Caco-2 (cell line): ENCODE measurements around the gene CLNK. TPM values are rescaled to one million over a fixed set of nuclear protein-coding genes. Genes with fewer than 3 reads are reported as not detected.

Source experiments
- BruUV-seq: library from RNA; stranded (reverse); fragments of 400-500 nt; replicated peaks from 2 replicates; lab custom pipeline; 2021; lab: Mats Ljungman, UMichigan
- CTCF ChIA-PET: fragments of 300-600 bp; sonication (Branson Sonifier 250); formaldehyde crosslinking; loops from one replicate; lab custom pipeline; 2022; ENCODE audit warnings: antibody characterized with exemption; lab: Charles Lee
- POLR2A ChIA-PET: fragments of 300-600 bp; sonication (Branson Sonifier 250); formaldehyde crosslinking; loops from one replicate; lab custom pipeline; 2022; ENCODE audit warnings: antibody characterized with exemption; lab: Charles Lee
- DNase-seq, 2 experiments: peaks; one replicate each; pipeline versions ENCODE4 v3.0.0 to v3.0.0-alpha.2; 2020 to 2022
- H3K27me3 ChIP-seq: replicated peaks from 2 replicates; pipeline ENCODE4 v1.6.0; 2011; ENCODE audit warnings: low read length; ENCODE audit not compliant: control insufficient read depth, insufficient read depth
- H3K36me3 ChIP-seq: 2 replicates; pipeline ENCODE4 v1.5.1; 2011; ENCODE audit warnings: low read length; ENCODE audit not compliant: control insufficient read depth, insufficient read depth
- H3K4me1 ChIP-seq: fragments of 250-450 bp; sonication (Bioruptor Pico); 2 replicates; pipeline ENCODE4 v1.5.1; 2020; ENCODE audit warnings: mild to moderate bottlenecking
- H3K4me3 ChIP-seq: 2 replicates; pipeline ENCODE4 v1.5.1; 2011; ENCODE audit warnings: low read depth, mild to moderate bottlenecking, control low read depth, low read length
- H3K9me3 ChIP-seq: fragments of 250-450 bp; sonication (Bioruptor Pico); 2 replicates; pipeline ENCODE4 v1.5.1; 2020; ENCODE audit warnings: mild to moderate bottlenecking, moderate library complexity
- H3K27ac Mint-ChIP-seq: one replicate; pipeline ENCODE4 v1.8.0; 2022; ENCODE audit warnings: mixed read lengths; ENCODE audit not compliant: unreplicated experiment
- H3K27me3 Mint-ChIP-seq: one replicate; pipeline ENCODE4 v1.8.0; 2022; ENCODE audit warnings: mixed read lengths; ENCODE audit not compliant: insufficient read depth, unreplicated experiment
- H3K36me3 Mint-ChIP-seq: one replicate; pipeline ENCODE4 v1.8.0; 2022; ENCODE audit warnings: mild to moderate bottlenecking, mixed read lengths; ENCODE audit not compliant: insufficient read depth, unreplicated experiment
- H3K4me1 Mint-ChIP-seq: one replicate; pipeline ENCODE4 v1.8.0; 2022; ENCODE audit warnings: low read depth, mixed read lengths; ENCODE audit not compliant: unreplicated experiment
- H3K4me3 Mint-ChIP-seq: one replicate; pipeline ENCODE4 v1.8.0; 2022; ENCODE audit warnings: mild to moderate bottlenecking, moderate library complexity, mixed read lengths; ENCODE audit not compliant: unreplicated experiment
- H3K9me3 Mint-ChIP-seq: one replicate; pipeline ENCODE4 v1.8.0; 2022; ENCODE audit warnings: mixed read lengths; ENCODE audit not compliant: unreplicated experiment
- CTCF ChIP-seq, 2 experiments: fragments of 200-600 bp in 1 of 2; IDR thresholded peaks; 1 replicate in 1 of 2; 2 replicates in 1 of 2; pipeline versions ENCODE4 v1.5.1 to v1.8.0; 2011 to 2022; ENCODE audit warnings: antibody characterized with exemption in 1 of 2, control low read depth in 1 of 2, inconsistent platforms in 1 of 2, low read depth in 1 of 2, low read length in 1 of 2, mild to moderate bottlenecking in 1 of 2, moderate library complexity in 1 of 2; ENCODE audit not compliant: insufficient read depth in 1 of 2, severe bottlenecking in 1 of 2, unreplicated experiment in 1 of 2
- intact Hi-C: fragments of 100-400 bp; cut with micrococcal nuclease; formaldehyde crosslinking; loops from one replicate; pipeline ENCODE4 v1.10.0; 2022; ENCODE audit not compliant: unreplicated experiment
- total RNA-seq: library from RNA; stranded (reverse); gene quantifications from 2 replicates; pipeline ENCODE4 v1.2.3, GENCODE V29; 2022

Gene CLNK
- total RNA-seq, 1 experiment from 2014 or later = not detected

- peaks cover 12% of the 10 kb centered on the region for H3K4me1 ChIP-seq
- TF ChIP-seq CTCF (IDR thresholded peaks at IDR 0.05; ENCODE audit: insufficient read depth in 1 of 2, low read depth in 1 of 2, low read length in 1 of 2, severe bottlenecking in 1 of 2, unreplicated experiment in 1 of 2) = no peak
- H3K4me3 ChIP-seq = no peak overlapping the region
- no peaks in the 10 kb centered on the region for H3K36me3 ChIP-seq
- Mint-ChIP-seq H3K9me3 (no peaks in the 10 kb centered on the region), H3K27ac (no peak overlapping the region), H3K4me1 (peaks cover 7% of the 10 kb centered on the region), H3K36me3 (no peaks in the 10 kb centered on the region), H3K4me3 (no peak overlapping the region), H3K27me3 (no peaks in the 10 kb centered on the region)
- H3K27me3 ChIP-seq = no peaks in the 10 kb centered on the region
- BruUV-seq = no TSS peak
- intact Hi-C loops = no loop called here
- POLR2A ChIA-PET = no interaction called here
- CTCF ChIA-PET = no interaction called here
- no peak for DNase-seq
- H3K9me3 ChIP-seq = no peaks in the 10 kb centered on the region
These were observed 14.2 kb downstream of the CLNK start for GRCh38 chr4:10670321-10670720.

GRCh38 chr4:10667701-10668326 is 16.8 kb downstream of the CLNK start:
- H3K4me3 Mint-ChIP-seq = no peak overlapping the region
- no peak overlapping the region for H3K27ac Mint-ChIP-seq
- no peak for TF ChIP-seq CTCF (IDR thresholded peaks at IDR 0.05; ENCODE audit: insufficient read depth in 1 of 2, low read depth in 1 of 2, low read length in 1 of 2, severe bottlenecking in 1 of 2, unreplicated experiment in 1 of 2)
- Histone ChIP-seq H3K4me1 (peaks cover 12% of the 10 kb centered on the region), H3K4me3 (no peak overlapping the region), H3K27me3 (no peaks in the 10 kb centered on the region), H3K9me3 (no peaks in the 10 kb centered on the region), H3K36me3 (no peaks in the 10 kb centered on the region)
- ChIA-PET POLR2A (no interaction called here), CTCF (no interaction called here)
- no peaks in the 10 kb centered on the region for H3K36me3 Mint-ChIP-seq
- peaks cover 7% of the 10 kb centered on the region for H3K4me1 Mint-ChIP-seq
- intact Hi-C loops = no loop called here
- BruUV-seq = no TSS peak
- no peaks in the 10 kb centered on the region for H3K9me3 Mint-ChIP-seq
- H3K27me3 Mint-ChIP-seq = no peaks in the 10 kb centered on the region
- DNase-seq = no peak

- Histone ChIP-seq H3K36me3 (no peaks in the 10 kb centered on the region), H3K27me3 (no peaks in the 10 kb centered on the region), H3K4me3 (no peak overlapping the region), H3K9me3 (no peaks in the 10 kb centered on the region), H3K4me1 (peaks cover 5% of the 10 kb centered on the region)
- ChIA-PET CTCF (no interaction called here), POLR2A (no interaction called here)
- Mint-ChIP-seq H3K9me3 (no peaks in the 10 kb centered on the region), H3K4me1 (peaks cover 3% of the 10 kb centered on the region), H3K4me3 (no peak overlapping the region), H3K27ac (no peak overlapping the region), H3K27me3 (no peaks in the 10 kb centered on the region), H3K36me3 (no peaks in the 10 kb centered on the region)
- DNase-seq = no peak
- no TSS peak for BruUV-seq
- intact Hi-C loops = no loop called here
- no peak for TF ChIP-seq CTCF (IDR thresholded peaks at IDR 0.05; ENCODE audit: insufficient read depth in 1 of 2, low read depth in 1 of 2, low read length in 1 of 2, severe bottlenecking in 1 of 2, unreplicated experiment in 1 of 2)
These were observed 18.0 kb downstream of the CLNK start for GRCh38 chr4:10666616-10667015.
